Stimulated activated CD8-positive, alpha-beta memory T cell treated with anti-CD3 and anti-CD28 coated beads, Interleukin-15, amount 100 ng/mL, for 4 hours (primary cell): Measurements from ENCODE around the gene IL4.
"Not testable (repeated sequence)": the region's sequence is repeated elsewhere in the genome, so short reads cannot be mapped to it uniquely, and the experiment has no call there.

Experiments
- DNase-seq, 2 donors: peaks; one replicate each; pipeline ENCODE4 v3.0.0-alpha.2; 2020; ENCODE audit warnings: low read depth in 2 of 2

IL4 gene

GRCh38 chr5:132674671-132675506 lies 1.1 kb downstream of the IL4 start:
- DNase-seq, result no peak

- no peak for DNase-seq
These were observed 2.3 kb downstream of the IL4 start for GRCh38 chr5:132675936-132676689.

DNA sequence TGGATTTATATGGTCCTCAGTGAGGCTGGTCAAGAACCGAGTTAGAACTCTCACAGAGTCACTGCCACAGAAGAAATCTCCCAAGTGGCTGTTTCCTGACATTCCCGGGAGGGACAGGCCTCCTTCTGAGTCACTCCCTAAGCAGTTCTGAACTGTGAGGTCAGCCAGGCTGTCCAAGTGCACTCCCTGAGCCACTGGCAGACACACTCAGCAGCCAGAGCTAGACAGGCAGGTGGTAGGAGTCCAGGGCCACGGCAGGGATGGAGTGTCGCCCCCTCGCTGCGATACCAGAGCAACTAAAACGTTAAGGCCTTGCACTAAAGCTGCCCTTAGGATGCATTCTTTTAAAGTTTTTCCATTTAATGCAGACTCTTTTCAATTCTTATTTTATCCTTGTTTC lies 3.4 kb downstream of the IL4 start:
- no peak for DNase-seq

- no peak for DNase-seq
These were observed 4.1 kb downstream of the IL4 start for GRCh38 chr5:132677682-132678400.

DNA sequence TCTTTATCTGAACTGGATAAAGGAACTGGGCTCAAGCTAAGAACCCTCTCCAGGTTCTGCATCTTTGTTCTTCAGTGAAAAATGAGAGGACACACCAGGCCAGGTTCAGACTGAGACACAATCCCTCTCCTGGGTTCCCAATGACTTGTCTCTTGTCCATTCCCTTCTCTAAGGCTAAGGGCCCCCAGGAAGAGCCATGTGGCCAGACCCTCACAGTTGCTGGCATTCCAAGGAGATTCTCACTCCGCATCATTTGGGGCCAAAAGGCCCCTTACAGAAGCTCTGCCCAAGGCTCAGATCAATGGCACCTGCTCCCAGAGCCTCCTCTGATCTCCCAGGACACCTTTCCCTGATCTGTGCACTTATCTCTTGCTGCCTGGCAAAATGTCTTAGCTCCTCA lies 4.9 kb downstream of the IL4 start:
- no peak for DNase-seq

DNA sequence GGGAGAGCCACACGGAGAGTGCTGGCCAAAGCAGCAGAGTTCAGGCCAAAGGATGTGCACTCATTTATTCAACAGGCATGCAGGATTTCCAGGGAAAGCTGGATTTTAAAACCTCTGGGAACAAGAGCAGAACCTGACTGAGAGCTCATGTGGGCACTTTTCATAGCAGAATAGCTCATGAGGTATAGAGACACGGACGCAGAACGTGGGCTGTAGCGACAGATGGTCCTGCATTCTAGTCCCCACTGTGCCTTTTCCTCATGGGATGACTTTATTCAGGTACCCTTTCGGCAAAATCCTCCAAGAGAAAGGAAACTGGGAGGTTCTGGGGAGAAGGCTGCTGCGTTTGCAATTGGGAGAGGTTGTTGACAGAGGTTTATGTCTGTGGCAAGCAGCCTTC lies 5.4 kb downstream of the IL4 start:
- no peak for DNase-seq

- no peak for DNase-seq
These were observed 6.1 kb downstream of the IL4 start for GRCh38 chr5:132679717-132680380.

- no peak for DNase-seq
These were observed 7.1 kb downstream of the IL4 start for GRCh38 chr5:132680780-132681475.

GRCh38 chr5:132681476-132681831 lies 7.7 kb downstream of the IL4 start:
- no peak for DNase-seq

GRCh38 chr5:132681983-132682382 lies 8.2 kb downstream of the IL4 start:
- DNase-seq, result no peak

DNA sequence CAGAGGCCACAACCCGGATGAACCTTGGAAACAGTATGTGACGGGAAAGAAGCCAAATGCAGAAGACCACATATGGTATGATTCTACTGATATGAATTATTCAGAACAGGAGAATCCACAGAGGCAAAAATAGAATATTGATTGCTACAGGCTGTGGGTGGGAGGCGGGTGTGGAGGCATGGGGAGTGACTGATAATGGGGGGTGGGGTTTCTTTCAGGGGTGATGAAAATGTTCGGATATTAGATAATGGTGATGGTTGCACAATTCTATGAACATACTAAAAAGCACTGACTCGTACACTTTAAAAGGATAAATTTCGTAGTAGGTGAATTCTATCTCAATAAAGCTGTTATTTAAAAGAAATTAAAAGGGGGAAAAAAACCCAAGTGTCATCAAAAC lies 10.7 kb downstream of the IL4 start:
- DNase-seq, result no peak

GRCh38 chr5:132684922-132685720 lies 11.3 kb downstream of the IL4 start:
- no peak for DNase-seq

DNA sequence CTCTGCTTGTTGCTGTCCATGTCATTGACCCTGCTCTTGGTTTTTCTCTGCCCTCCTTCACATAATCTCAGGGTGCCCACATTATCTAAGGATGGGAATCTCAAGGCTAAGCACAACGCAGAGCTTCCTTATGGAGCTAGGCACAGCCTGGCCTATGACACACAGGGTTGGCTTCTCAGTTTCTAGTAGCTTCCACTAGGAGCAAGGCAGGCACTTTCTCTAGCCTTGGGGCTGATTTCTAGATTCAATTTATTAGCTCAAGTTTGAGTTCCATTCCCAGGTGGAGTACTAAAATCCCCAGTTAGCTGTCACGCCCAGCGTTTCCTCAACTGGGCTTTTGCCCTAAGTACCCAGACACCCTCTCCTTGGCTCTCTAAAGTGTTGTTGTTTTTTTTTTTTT lies 12.4 kb downstream of the IL4 start:
- no peak for DNase-seq

DNA sequence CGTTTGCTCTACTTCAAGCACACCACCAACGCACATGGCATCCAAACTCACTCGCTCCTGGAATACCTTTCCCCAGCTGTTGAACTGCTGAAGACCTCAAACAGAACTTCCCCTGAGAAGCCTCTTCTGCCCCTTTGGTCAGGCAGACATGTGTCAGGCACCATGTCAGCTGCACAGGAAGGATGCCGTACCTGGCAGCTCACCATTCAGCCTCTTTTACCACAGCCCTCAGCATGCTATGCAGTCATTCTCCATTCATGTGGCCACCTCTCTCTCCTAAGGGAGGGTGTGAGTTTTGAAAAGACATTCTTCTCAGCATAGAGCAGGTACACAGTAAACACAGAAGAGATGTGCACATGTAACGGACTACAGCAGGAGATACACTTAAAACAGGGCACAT lies 14.2 kb downstream of the IL4 start:
- no peak for DNase-seq

- no peak for DNase-seq
These were observed 14.9 kb downstream of the IL4 start for GRCh38 chr5:132688536-132689339.

- DNase-seq, result no peak
These were observed 15.7 kb downstream of the IL4 start for GRCh38 chr5:132689513-132689912.

DNA sequence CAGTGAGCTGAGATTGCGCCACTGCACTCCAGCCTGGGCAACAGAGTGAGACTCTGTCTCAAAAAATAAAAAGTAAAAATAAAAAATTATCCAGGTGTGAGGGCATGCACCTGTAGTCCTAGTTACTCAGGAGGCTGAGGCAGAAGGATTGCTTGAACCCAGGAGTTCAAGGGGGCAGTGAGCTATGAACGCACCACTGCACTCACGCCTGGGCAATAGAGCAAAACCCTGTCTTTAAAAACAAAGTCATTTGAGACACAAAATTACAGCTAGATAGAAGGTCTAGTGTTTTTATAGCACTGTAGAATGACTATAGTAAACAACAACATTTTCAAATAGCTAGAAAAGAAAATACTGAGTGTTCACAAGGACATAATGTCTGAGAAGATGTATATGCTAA lies 16.4 kb downstream of the IL4 start:
- DNase-seq, result no peak

DNA sequence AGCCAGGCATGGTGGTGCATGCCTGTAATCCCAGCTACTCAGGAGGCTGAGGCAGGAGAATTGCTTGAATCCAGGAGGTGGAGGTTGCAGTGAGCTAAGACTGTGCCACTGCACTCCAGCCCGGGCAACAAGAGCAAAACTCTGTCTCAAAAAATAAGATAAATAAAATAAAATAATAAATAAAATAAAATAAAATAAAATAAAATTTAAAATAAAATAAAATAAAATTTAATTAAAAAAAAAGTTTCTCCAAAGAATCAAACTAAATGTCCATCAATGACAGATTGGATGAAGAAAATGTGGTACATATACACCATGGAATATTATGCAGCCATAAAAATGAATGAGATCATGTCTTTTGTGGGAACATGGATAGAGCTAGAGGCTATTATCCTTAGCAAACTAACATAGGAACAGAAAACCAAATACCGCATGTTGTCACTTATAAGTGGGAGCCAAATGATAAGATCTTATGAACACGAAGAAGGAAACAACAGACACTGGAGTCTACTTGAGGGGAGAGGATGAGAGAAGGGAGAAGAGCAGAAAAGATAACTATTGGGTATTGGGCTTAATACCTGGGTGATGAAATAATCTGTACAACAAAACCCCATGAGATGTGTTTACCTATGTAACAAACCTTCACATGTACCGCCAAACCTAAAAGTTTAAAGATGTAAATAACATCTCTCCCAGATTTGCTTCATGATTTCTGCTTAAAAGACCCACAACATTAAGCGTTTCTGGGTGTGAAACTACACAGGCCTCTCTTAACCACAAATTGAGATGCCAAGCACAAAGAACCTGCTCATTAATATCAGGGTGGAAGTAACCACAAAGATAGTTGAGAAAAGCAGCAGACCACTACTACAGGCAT lies 18.2 kb downstream of the IL4 start:
- not testable (repeated sequence) for DNase-seq

GRCh38 chr5:132692632-132692967 lies 18.8 kb downstream of the IL4 start:
- no peak for DNase-seq
